ENCODE results near the gene SNX5.

Gene SNX5

DNA sequence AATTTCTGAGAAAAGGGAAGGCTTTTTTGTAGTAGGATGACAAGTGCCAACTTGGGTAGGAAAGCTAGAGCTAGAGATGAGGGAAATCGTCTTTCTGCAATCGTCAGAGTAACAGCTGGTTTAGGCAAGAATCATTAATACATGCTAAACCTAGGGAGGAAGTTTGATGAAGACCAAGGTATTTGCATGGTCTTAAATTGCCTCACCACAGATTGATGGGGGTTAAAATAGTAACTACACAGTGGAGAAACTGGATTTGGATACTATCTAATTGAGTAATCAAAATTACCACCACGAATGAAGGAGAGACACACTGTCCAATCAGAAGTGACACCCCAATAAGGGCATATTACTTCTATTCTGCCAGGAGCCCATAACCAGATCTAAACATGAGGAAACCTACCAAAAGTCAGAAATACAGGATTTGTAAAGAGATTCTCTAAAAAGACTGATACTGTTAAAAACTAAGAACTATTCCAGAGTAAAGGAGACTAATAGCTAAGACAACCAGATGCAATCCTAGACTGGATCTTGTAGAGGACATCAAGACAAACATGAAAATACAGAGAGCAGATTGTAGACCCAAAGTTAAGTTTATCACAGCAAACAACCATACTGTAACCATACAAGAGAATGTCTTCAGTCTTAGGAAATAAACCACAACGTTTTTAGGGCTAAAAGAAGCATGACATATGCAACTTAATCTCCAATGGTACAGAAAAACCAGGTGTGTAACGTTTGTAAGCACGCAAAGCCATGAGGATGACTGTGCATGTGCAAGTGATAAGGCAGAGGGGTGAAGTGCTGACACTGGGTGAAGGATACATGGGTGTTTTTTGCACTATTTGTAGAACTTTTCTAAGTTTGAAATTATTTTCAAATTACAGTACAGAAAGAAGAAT, 21.8 kb downstream of the SNX5 start:
- intact Hi-C loops (cut with DNase I): no loop called here
- DNase-seq: no peak

DNA sequence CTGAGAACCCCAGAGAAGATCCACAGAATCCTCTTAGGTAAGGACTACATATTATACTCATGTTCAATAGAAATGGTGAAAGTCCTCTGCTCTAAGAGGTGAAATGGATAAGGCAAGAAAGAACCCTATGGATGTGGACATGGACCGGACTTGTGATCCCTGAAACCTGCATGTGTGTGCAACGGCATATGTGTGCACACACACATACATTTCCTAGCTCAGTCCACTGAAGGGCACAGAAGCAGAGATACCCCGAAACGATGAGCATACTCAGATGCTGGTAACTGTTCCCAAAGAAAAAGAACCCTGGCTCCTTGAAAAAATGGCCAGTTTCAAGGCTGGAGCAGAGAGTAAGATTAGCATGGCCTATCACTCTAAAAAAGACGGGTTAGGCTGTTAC, 22.6 kb downstream of the SNX5 start:
- no peak for DNase-seq
- intact Hi-C loops (cut with DNase I): no loop called here

GRCh38 chr20:17944854-17945474, 23.6 kb downstream of the SNX5 start:
- intact Hi-C loops (cut with DNase I): no loop called here
- no peak for DNase-seq

- intact Hi-C loops (cut with DNase I): no loop called here
- DNase-seq: no peak
These were observed 25.3 kb downstream of the SNX5 start for GRCh38 chr20:17943343-17943742.

DNA sequence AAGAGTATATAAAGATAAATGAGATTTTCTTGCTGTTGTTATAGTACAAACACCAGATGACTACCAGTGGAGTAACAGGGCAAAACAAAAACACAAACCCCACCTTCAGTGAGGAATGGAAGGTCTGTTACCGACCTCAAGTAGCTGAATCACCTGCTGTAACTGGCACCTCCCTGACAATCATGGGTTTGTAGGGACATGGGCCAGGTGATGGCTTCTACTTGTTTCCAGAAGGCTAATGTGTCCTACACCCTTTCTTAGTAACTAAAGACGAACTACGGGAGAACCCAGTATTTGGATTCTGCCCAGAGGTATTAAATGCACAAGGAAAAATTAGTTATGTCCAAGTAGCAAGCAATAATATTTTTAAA, 26.8 kb downstream of the SNX5 start:
- intact Hi-C loops (cut with DNase I): no loop called here
- DNase-seq: no peak

- no peak for DNase-seq
- intact Hi-C loops (cut with DNase I): no loop called here
These were observed 27.3 kb downstream of the SNX5 start for GRCh38 chr20:17941087-17941825.

- intact Hi-C loops (cut with DNase I): no loop called here
- DNase-seq: peak in 8 of 10 donors; percentile 40 to 92 (median 57)
These were observed 28.2 kb downstream of the SNX5 start for GRCh38 chr20:17940224-17940971.

DNA sequence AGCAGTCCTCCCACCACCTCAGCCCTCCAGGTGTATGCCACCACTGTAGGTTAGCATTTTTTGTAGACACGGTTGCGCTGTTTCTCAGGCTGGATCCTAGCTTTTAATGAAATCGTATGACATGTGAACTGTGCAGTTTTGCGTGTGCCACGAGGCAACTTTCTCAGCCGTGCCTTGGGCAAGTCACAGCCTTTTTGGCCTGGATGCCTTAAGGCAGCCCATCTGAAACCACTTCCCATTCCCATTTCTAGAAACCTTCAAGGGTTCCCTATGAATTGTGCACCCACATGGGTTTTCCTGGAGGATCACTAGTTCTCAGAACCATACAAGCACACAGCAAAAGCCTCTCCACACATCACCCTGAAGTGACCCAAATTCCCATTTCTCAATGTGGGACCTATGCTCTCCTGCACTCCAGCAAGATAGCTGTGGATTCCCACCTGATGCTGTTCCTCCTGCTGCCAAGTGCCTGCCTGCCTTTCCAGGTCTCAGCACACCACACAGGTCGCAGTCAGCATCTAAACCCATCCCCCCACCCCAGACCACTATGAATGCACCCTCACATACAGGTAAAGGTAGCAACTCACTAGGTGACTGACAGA, 28.9 kb downstream of the SNX5 start:
- no peak for DNase-seq
- intact Hi-C loops (cut with DNase I): loop anchor here (10.0 kb wide), 1 partner anchor 1135 kb away; no protein-coding TSS in a partner anchor

DNA sequence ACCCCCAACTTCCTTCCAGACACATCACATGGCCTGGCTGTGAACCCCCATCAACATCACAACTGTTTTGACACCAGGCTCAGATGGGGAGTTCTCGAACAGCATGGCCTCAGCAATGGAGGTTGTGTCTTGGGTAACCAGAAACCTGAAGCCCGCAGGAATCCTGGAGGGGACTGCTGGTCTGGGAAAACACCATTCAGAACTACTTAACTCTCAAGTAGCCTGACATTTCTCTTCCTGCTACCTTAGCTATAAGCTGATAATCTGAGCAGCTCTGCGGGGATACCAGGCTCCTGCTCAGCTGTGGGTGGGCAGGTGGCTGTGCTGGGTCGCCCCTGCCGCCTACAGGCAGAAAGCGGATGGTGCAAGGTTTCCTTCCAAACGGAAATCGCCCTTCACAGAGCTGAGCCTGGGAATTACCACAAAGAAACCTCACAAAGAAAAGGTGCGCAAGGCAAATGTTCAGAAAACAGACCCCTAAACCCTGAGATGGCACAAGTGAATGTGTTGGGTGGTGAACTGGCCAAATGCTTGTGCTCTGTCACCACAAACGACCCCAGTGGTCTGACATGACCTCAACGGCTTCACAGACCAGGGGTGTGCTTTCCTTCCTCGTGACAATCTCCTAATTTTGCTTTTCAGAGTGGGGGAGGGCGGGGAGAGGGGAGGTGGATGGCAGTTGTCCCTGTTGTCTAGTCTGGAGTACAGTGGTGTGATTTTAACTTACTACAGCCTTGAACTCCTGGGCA, 29.5 kb downstream of the SNX5 start:
- DNase-seq: peak; percentile 44 to 95 (median 68)
- intact Hi-C loops (cut with DNase I): loop anchor here (10.0 kb wide), 1 partner anchor 1134 kb away; no protein-coding TSS in a partner anchor

- DNase-seq: peak in 1 of 10 donors; percentile 67
- intact Hi-C loops (cut with DNase I): loop anchor here (10.0 kb wide), 1 partner anchor 1132 kb away; no protein-coding TSS in a partner anchor
These were observed 31.5 kb downstream of the SNX5 start for GRCh38 chr20:17936761-17937732.

GRCh38 chr20:17936286-17936760, 32.3 kb downstream of the SNX5 start:
- intact Hi-C loops (cut with DNase I): loop anchor here (10.0 kb wide), 1 partner anchor 1132 kb away; no protein-coding TSS in a partner anchor
- DNase-seq: no peak

- DNase-seq: no peak
- intact Hi-C loops (cut with DNase I): loop anchor here (10.0 kb wide), 1 partner anchor 1131 kb away; no protein-coding TSS in a partner anchor
These were observed 32.8 kb downstream of the SNX5 start for GRCh38 chr20:17935761-17936160.

- intact Hi-C loops (cut with DNase I): loop anchor here (10.0 kb wide), 1 partner anchor 1130 kb away; no protein-coding TSS in a partner anchor
- no peak for DNase-seq
These were observed 33.4 kb downstream of the SNX5 start for GRCh38 chr20:17935186-17935585.

DNA sequence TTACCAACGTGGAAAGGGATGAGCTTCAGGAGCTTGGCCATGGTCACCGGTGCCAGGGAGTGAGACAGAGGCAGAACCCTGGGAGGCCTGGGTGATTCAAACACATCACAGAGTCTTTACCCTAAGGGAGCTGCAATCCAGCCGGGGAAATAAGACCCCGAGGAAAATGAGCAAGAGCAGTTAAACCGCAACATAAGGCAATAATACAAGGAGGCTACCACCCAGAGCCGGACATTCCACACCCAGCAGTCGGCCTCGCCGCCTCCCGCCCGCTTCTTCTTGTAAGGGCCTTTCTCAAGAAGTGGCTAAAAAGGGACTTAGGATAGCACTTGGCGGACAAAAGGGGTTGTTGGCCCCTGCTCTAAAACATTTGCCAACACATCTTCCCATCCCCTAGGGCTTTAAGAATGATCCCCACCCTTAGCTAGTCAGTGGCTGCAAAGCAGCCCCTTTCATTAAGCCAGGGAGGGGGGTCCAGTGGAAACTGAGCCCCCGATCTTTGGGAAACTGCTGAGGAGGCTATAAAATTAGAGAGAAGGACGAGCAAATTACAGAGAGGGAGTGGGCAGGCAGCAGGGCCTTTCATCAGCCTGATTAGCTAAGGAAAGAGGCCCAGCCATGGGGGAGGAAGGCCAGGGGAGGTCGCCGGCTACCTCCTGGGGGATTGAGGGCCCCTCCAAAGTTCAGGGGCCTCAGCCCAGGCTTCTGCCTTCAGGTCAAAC, 34.3 kb downstream of the SNX5 start:
- DNase-seq: no peak
- intact Hi-C loops (cut with DNase I): loop anchor here (10.0 kb wide), 1 partner anchor 1130 kb away; no protein-coding TSS in a partner anchor

DNA sequence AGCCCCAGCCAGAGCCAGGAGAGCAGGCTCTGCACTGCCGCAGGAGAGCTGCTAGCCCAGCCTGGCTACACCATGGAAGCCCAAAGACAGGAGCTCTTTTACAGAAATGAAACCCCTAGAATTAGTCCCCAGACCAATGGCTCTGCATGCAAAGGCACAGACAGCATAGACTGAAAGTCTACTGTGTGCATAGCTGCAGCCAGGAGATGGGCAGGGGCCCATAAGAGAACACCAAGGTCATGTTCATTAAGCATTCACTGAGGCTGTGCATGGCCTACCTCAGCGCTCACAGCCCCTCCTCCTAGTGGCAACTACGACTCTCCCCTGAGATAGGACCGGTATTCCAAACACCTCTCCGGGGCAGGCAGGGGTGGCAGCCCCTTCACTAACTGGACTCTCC, 34.9 kb downstream of the SNX5 start:
- intact Hi-C loops (cut with DNase I): loop anchor here (10.0 kb wide), 1 partner anchor 1129 kb away; no protein-coding TSS in a partner anchor

GRCh38 chr20:17933121-17933520, 35.5 kb downstream of the SNX5 start:
- DNase-seq: no peak
- intact Hi-C loops (cut with DNase I): loop anchor here (10.0 kb wide), 1 partner anchor 1128 kb away; no protein-coding TSS in a partner anchor

More for the DNA sequence above, 34.9 kb downstream of the SNX5 start:
- DNase-seq: no peak

DNA sequence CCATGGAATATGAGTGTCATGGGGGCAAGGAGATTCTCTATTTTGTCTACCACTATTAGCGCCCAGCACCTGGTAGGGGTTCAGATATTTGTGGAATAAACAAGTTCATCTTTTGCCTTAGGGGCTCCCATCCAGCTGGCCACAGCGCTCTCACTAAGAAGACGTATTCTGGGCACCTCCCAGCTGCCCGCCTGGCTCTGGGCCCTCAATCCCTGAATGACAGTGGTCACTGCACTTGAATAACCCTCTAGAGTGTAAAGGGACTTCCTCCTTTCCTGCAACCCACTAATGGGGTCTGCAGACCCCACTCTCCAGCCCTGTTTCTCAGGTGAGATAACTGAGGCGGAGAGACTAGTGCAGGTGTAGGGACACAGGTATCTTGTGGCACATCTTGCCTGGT, 36.2 kb downstream of the SNX5 start:
- intact Hi-C loops (cut with DNase I): loop anchor here (10.0 kb wide), 1 partner anchor 1128 kb away; no protein-coding TSS in a partner anchor
- DNase-seq: no peak
